ENCODE results near the gene PNO1.

- TF ChIP-seq CTCF (conservative IDR thresholded peaks at IDR 0.05; ENCODE audit: low read length) (no peak), EZH2phosphoT487 (IDR thresholded peaks at IDR 0.05; ENCODE audit: borderline replicate concordance) (no peak)
These were observed 9.5 kb downstream of the PNO1 start for GRCh38 chr2:68167186-68167585.

Measured in Loucy (cell line).